AG09309 (cell line): Measurements from ENCODE around the gene RTL1.

Experiments
- DNase-seq: peaks from one replicate; pipeline ENCODE4 v3.0.0-alpha.2; 2010; ENCODE audit warnings: low read depth
- H3K4me3 ChIP-seq: 2 replicates; pipeline ENCODE4 v1.5.1; 2011; ENCODE audit warnings: mild to moderate bottlenecking, low read depth, low read length, moderate library complexity; ENCODE audit not compliant: control insufficient read depth
- CTCF ChIP-seq: IDR thresholded peaks from 2 replicates; pipeline ENCODE4 v1.5.1; 2011; ENCODE audit warnings: mild to moderate bottlenecking, low read depth, low read length, inconsistent platforms; ENCODE audit not compliant: insufficient read depth, control insufficient read depth; ENCODE audit errors: missing control alignments

RTL1 gene

GRCh38 chr14:100882991-100883788 is 20.3 kb downstream of the RTL1 start:
- H3K4me3 ChIP-seq, result no peak overlapping the region
- DNase-seq, result no peak
- no peak for TF ChIP-seq CTCF

GRCh38 chr14:100882026-100882967 is 21.2 kb downstream of the RTL1 start:
- no peak for DNase-seq
- H3K4me3 ChIP-seq, result no peak overlapping the region
- no peak for TF ChIP-seq CTCF

- no peak for DNase-seq
- no peak for TF ChIP-seq CTCF
- H3K4me3 ChIP-seq, result no peak overlapping the region
Observed at GRCh38 chr14:100881211-100882025, 22.1 kb downstream of the RTL1 start.

GRCh38 chr14:100880271-100881101 is 23.0 kb downstream of the RTL1 start:
- no peak for DNase-seq
- TF ChIP-seq CTCF, result no peak
- H3K4me3 ChIP-seq, result no peak overlapping the region

- no peak for TF ChIP-seq CTCF
- DNase-seq, result no peak
- H3K4me3 ChIP-seq, result no peak overlapping the region
Observed at GRCh38 chr14:100879782-100880181, 23.7 kb downstream of the RTL1 start.
